Choroid plexus epithelial cell (primary cell): Measurements from ENCODE around the gene MBL2.

Source experiments
- DNase-seq: peaks from one replicate; pipeline ENCODE4 v3.0.0-alpha.2; 2010; ENCODE audit warnings: low read depth
- H3K4me3 ChIP-seq: 2 replicates; pipeline ENCODE4 v1.5.1; 2011; ENCODE audit warnings: low read depth, mild to moderate bottlenecking, control low read depth, low read length, moderate library complexity
- CTCF ChIP-seq: conservative IDR thresholded peaks from 2 replicates; pipeline ENCODE4 v1.5.1; 2011; ENCODE audit warnings: low read depth, mild to moderate bottlenecking, control low read depth, inconsistent platforms, low read length, moderate library complexity

MBL2 gene

GRCh38 chr10:52772623-52773022 lies at the start of gene MBL2:
TSS of gene MBL2 (minus strand) at chr10:52772784. CDS start at chr10:52771635, 1,149 bp downstream.
- no peak for DNase-seq
- H3K4me3 ChIP-seq, result no peak within 1 kb of the TSS
- TF ChIP-seq CTCF, result no peak

- H3K4me3 ChIP-seq, result no peak overlapping the region
- TF ChIP-seq CTCF, result no peak
- DNase-seq, result peak; percentile 5
Measured at GRCh38 chr10:52820309-52820708, 47.7 kb upstream of the MBL2 start.

GRCh38 chr10:52818019-52818418 lies 45.4 kb upstream of the MBL2 start:
- H3K4me3 ChIP-seq, result no peak overlapping the region
- peak; percentile 85 for DNase-seq
- TF ChIP-seq CTCF, result peak; percentile 78

- H3K4me3 ChIP-seq, result no peak overlapping the region
- TF ChIP-seq CTCF, result no peak
- no peak for DNase-seq
Measured at GRCh38 chr10:52814506-52814905, 41.9 kb upstream of the MBL2 start.

- DNase-seq, result no peak
- no peak overlapping the region for H3K4me3 ChIP-seq
- TF ChIP-seq CTCF, result no peak
Measured at GRCh38 chr10:52811776-52812175, 39.2 kb upstream of the MBL2 start.

- no peak for DNase-seq
- TF ChIP-seq CTCF, result no peak
- no peak overlapping the region for H3K4me3 ChIP-seq
Measured at GRCh38 chr10:52810761-52811160, 38.2 kb upstream of the MBL2 start.

- H3K4me3 ChIP-seq, result no peak overlapping the region
- no peak for DNase-seq
- no peak for TF ChIP-seq CTCF
Measured at GRCh38 chr10:52807803-52808202, 35.2 kb upstream of the MBL2 start.
